GM18505 (cell line): Measurements from ENCODE around the gene IL2.

ENCODE experiments used
- ATAC-seq: cut with Tn5 transposase; IDR thresholded peaks from one replicate; pipeline ENCODE4 v1.9.1; 2021; ENCODE audit not compliant: unreplicated experiment
- POLR2A ChIP-seq: IDR thresholded peaks from 4 replicates; pipeline ENCODE4 v1.6.1; 2011; ENCODE audit warnings: borderline replicate concordance; ENCODE audit not compliant: insufficient read depth, insufficient read length; ENCODE audit errors: extremely low read depth

IL2 gene

DNA sequence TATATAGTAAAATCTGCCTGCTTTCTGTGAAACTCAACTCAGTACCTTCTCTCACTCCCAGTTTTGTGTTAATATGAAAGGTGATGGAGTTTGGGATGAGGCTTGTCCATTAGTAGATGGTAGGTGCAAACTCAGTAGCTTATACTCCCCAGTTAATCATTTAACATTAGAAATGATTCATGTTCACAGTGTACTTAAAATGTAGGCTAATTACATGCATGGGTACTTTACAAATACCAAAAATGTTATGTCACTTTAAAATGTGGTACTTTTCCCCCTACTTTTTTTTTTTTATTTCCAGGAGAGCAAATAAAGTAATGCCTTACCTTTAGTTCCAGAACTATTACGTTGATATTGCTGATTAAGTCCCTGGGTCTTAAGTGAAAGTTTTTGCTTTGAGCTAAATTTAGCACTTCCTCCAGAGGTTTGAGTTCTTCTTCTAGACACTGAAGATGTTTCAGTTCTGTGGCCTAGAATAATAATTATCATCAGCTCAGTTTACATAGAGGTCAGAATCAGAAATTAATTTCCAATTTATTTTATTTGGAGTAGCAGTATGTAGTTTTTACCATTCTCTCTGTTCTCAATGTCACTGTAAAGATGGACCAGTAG is 3.0 kb downstream of the IL2 start:
- ATAC-seq: no peak
- no peak for TF ChIP-seq POLR2A

DNA sequence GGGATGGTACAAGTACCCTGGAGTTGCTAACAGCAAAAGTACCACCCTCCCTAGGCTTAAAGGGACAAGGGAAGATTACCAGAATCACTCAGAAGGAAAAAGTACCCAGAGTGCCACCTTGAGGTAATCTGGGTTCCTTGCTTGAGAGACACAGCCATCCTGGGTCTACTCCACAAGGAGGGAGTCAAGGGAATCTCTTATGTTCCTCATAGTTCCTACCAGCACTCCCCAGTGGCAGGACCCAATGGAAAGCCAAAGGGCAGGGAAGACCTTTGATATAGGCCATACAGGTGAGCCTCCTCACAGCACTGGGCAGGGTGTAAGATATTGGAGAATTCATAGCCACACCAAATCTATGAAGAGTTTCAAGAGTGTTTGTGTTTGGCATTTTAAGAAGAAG is 5.7 kb downstream of the IL2 start:
- no peak for ATAC-seq
- no peak for TF ChIP-seq POLR2A

GRCh38 chr4:122434285-122434684 is 22.2 kb downstream of the IL2 start:
- no peak for TF ChIP-seq POLR2A
- ATAC-seq: no peak

DNA sequence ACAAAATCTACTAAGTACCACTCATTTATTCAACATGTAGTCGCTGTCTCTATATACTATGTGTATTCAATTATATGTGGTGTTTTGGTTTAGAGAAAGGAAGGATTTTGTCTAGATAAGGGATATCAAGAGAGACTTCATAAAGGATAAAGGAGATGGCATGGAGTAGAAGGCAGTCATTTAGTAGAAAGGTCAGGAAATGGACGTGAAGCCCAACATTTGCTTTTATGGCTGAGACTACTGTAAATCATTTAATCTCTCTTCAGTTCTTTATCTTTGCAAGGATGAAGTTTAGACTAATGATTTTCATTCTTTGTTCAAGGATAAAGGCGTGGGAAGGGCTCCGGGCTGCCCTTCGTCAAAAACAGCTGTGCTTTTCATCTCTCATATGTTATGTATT is 25.2 kb downstream of the IL2 start:
- no peak for TF ChIP-seq POLR2A
- ATAC-seq: no peak

DNA sequence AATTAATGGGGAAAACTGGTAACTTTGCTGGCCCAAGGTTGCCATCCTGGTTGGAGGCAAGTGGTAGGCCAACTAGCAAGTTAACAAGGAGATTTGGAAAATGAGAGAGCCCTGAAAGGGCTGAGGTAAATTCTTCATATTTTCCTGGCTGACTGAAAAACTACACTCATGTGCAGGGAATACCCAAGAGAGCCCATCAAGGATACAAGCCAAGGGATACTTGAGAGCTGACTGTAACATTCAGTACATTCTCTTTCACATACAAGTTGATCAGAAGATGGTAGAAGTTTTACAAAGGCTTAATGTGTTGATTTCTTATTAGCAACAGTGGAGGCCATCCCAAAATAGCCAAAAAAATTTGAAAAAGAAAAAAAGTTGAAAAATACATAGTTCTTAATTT is 33.3 kb downstream of the IL2 start:
- TF ChIP-seq POLR2A: no peak
- ATAC-seq: no peak

DNA sequence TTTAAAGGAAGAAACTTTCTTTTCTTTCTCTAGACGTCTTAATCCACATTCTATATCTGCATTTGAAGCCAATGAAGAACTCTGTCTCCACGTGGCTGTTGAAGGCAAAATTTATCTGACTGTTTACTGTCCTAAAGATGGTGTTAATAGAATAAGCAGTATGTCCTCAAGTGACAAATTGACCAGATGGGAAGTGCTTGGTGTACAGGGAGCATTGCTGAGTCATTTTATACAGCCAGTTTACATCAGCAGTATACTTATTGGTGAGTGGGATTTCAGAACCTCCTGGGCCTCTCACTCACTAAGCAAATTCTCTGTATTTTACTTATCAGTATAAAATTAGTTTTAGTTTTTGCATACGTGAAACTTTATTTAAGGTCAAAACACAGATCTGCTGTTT is 44.0 kb downstream of the IL2 start:
- TF ChIP-seq POLR2A: no peak
- peak; percentile 50 for ATAC-seq

DNA sequence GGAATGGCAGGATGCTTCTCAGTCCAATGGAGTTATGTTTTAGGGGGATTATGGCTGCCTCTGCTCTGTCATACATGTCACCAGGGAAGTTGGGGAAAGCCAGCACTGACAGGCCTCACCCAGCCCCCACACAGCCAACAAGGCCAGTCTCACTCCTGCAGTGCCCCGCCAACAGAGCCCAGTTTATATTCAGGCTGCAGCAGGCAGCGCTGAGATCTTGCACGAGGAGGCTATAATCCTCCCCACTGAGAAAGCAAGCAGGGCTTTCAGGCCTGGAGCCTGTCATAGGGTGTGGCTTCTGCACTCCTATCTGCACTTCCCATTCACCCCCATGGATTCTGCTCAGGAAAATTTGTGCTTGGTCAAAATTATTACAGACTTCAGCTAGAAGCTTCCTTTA is 52.7 kb downstream of the IL2 start:
- no peak for ATAC-seq

More for the DNA sequence above, 52.7 kb downstream of the IL2 start:
- no peak for TF ChIP-seq POLR2A
